Stomach (tissue), 9 donors: ENCODE measurements around the gene LCN1. TPM values are rescaled to one million over a fixed set of nuclear protein-coding genes. Genes with fewer than 3 reads are reported as not detected.

Experiments used
- DNase-seq, 2 donors: peaks; one replicate each; pipeline versions ENCODE4 v3.0.0 to v3.0.0-alpha.2; 2013 to 2019
- H3K27ac ChIP-seq, 5 donors: fragments of 200-600 bp in 4 of 5; sonication (generic) in 4 of 5; one replicate each; pipeline ENCODE4 v1.5.1; 2013 to 2019; ENCODE audit warnings: mild to moderate bottlenecking in 1 of 5, moderate library complexity in 1 of 5
- H3K27me3 ChIP-seq, 3 donors: fragments of 200-600 bp; sonication (generic); one replicate each; pipeline ENCODE4 v1.5.1; 2017 to 2019; ENCODE audit warnings: mixed run types in 1 of 3
- H3K36me3 ChIP-seq, 4 donors: fragments of 200-600 bp; sonication (generic); 1 replicate in 3 of 4; 2 replicates in 1 of 4; pipeline ENCODE4 v1.5.1; 2016 to 2019
- H3K4me1 ChIP-seq, 4 donors: fragments of 200-600 bp; sonication (generic); one replicate each; pipeline ENCODE4 v1.5.1; 2016 to 2019
- H3K4me3 ChIP-seq, 4 donors: fragments of 200-600 bp; sonication (generic) in 3 of 4; one replicate each; pipeline ENCODE4 v1.5.1; 2016 to 2019; ENCODE audit warnings: mild to moderate bottlenecking in 1 of 4
- H3K9me3 ChIP-seq, 4 donors: fragments of 200-600 bp; sonication (generic); one replicate each; pipeline ENCODE4 v1.5.1; 2016 to 2019
- CTCF ChIP-seq, 7 experiments: fragments of 450-650 bp in 4 of 7; fragments of 200-600 bp in 3 of 7; sonication (generic) in 3 of 7; IDR thresholded peaks; one replicate each; pipeline ENCODE4 v1.5.1; 2016 to 2019; ENCODE audit warnings: antibody characterized with exemption in 7 of 7, control low read depth in 2 of 7, mild to moderate bottlenecking in 1 of 7
- EP300 ChIP-seq: sonication (generic); formaldehyde crosslinking; IDR thresholded peaks from one replicate; pipeline ENCODE4 v1.6.1; 2017; ENCODE audit warnings: antibody characterized with exemption
- POLR2A ChIP-seq, 4 donors: fragments of 450-650 bp; IDR thresholded peaks; one replicate each; pipeline ENCODE4 v1.6.1; 2016; ENCODE audit warnings: antibody characterized with exemption in 4 of 4, control low read depth in 2 of 4, mild to moderate bottlenecking in 1 of 4, moderate library complexity in 1 of 4
- POLR2AphosphoS5 ChIP-seq, 3 donors: sonication (generic); formaldehyde crosslinking; IDR thresholded peaks; one replicate each; pipeline ENCODE4 v1.6.1; 2016; ENCODE audit warnings: antibody characterized with exemption in 3 of 3
- WGBS, 5 donors: extraction: QIAGEN DNeasy Blood & Tissue Kit in 3 of 5; methylation state at CpG; one replicate each; pipeline versions ENCODE4 v1.1.5 to v1.1.7; 2013 to 2018; 5-methylcytosine and 5-hydroxymethylcytosine counted together
- intact Hi-C: fragments of 100-400 bp; cut with DNase I; formaldehyde crosslinking; loops from one replicate; pipeline ENCODE4 v1.15.1; 2023; ENCODE audit warnings: low total_unique reads
- polyA plus RNA-seq, 3 donors: library from polyadenylated mRNA; stranded (reverse); fragments of 200-250 nt; gene quantifications; one replicate each; pipeline ENCODE4 v1.2.3, GENCODE V29; 2013
- total RNA-seq, 5 donors: library from RNA; depleted of rRNA; stranded (reverse); fragments of >200 nt; gene quantifications; one replicate each; pipeline versions ENCODE4 v1.1.0 to v1.2.3, GENCODE V29; 2014 to 2016
- donor health status: healthy with polysubstance abuse.
- donor health status: Bipolar disorder and iron deficiency.
- donor health status: healthy.

The LCN1 gene
- total and polyA plus RNA-seq, 8 donors = not detected

- Histone ChIP-seq H3K27me3 (no peaks in the 10 kb centered on the region), H3K27ac (peak within 1 kb of the TSS; percentile 83 to 91 (median 85)), H3K4me3 (peak within 1 kb of the TSS; percentile 93 to 99 (median 98)), H3K4me1 (peaks cover 19 to 51% (median 39%) of the 10 kb centered on the region in 4 donors), H3K36me3 (peaks cover 25 to 41% (median 37%) of the 10 kb centered on the region in 4 donors), H3K9me3 (no peaks in the 10 kb centered on the region)
- no peak for TF ChIP-seq EP300
- TF ChIP-seq POLR2AphosphoS5 (IDR thresholded peaks at IDR 0.05) = peak; percentile 50 to 79 (median 69)
- no peak for TF ChIP-seq POLR2A (IDR thresholded peaks at IDR 0.05)
- peak in 5 of 7 experiments; percentile 72 to 91 (median 78) for TF ChIP-seq CTCF (IDR thresholded peaks at IDR 0.05)
- intact Hi-C loops = no loop called here
- peak; percentile 89 to 97 for DNase-seq
- WGBS, 5 donors = 0 to 1% (median 1%) methylated on average over 42 to 92 of the region's 92 CpGs
These were observed 20.5 kb upstream of the LCN1 start, which contains the start of gene MRPS2 for GRCh38 chr9:135500525-135501260. Gene MRPS2, plus strand, starts transcription at chr9:135500682. Its CDS starts 29 bp downstream, at chr9:135500711.

GRCh38 chr9:135501261-135502167 is 19.7 kb upstream of the LCN1 start:
- H3K4me3 ChIP-seq = peak overlapping the region; percentile 93 to 99 (median 98)
- no peaks in the 10 kb centered on the region for H3K9me3 ChIP-seq
- peak overlapping the region; percentile 83 to 91 (median 85) for H3K27ac ChIP-seq
- WGBS, 5 donors = 40 to 61% (median 43%) methylated on average over 24 to 38 of the region's 38 CpGs
- no peak for TF ChIP-seq POLR2AphosphoS5 (IDR thresholded peaks at IDR 0.05)
- TF ChIP-seq EP300 = no peak
- no peak for TF ChIP-seq POLR2A (IDR thresholded peaks at IDR 0.05)
- no peak for TF ChIP-seq CTCF (IDR thresholded peaks at IDR 0.05)
- peak in 1 of 2 donors; percentile 59 for DNase-seq
- H3K27me3 ChIP-seq = no peaks in the 10 kb centered on the region
- H3K36me3 ChIP-seq = peaks cover 25 to 43% (median 37%) of the 10 kb centered on the region in 4 donors
- H3K4me1 ChIP-seq = peaks cover 19 to 51% (median 39%) of the 10 kb centered on the region in 4 donors
- intact Hi-C loops = no loop called here

- 82 to 89% (median 86%) methylated on average over 15 of the region's 15 CpGs for WGBS, 5 donors
- Histone ChIP-seq H3K27me3 (no peaks in the 10 kb centered on the region), H3K9me3 (no peaks in the 10 kb centered on the region), H3K4me1 (peaks cover 19 to 51% (median 39%) of the 10 kb centered on the region in 4 donors), H3K4me3 (peak overlapping the region in 2 of 4 donors; percentile 98 to 99), H3K27ac (no peak overlapping the region), H3K36me3 (peaks cover 25 to 43% (median 37%) of the 10 kb centered on the region in 4 donors)
- DNase-seq = no peak
- TF ChIP-seq EP300 = no peak
- no peak for TF ChIP-seq CTCF (IDR thresholded peaks at IDR 0.05)
- no peak for TF ChIP-seq POLR2A (IDR thresholded peaks at IDR 0.05)
- no peak for TF ChIP-seq POLR2AphosphoS5 (IDR thresholded peaks at IDR 0.05)
- intact Hi-C loops = no loop called here
These were observed 18.9 kb upstream of the LCN1 start for GRCh38 chr9:135502168-135502872.
